ENCODE results near the gene SYK.

Gene SYK

GRCh38 chr9:90793729-90794128 lies 7.9 kb upstream of the SYK start:
- TF ChIP-seq CTCF (IDR thresholded peaks at IDR 0.05; ENCODE audit: low read depth, low read length) (no peak), MYC (IDR thresholded peaks at IDR 0.05; ENCODE audit: low read depth, low read length) (no peak), MAX (IDR thresholded peaks at IDR 0.05; ENCODE audit: low read depth, low read length) (no peak), POLR2A (IDR thresholded peaks at IDR 0.05; ENCODE audit: extremely low read depth, insufficient read length) (no peak)
- H3K4me3 ChIP-seq (ENCODE audit: low read depth, low read length) = no peak overlapping the region
- DNase-seq (ENCODE audit: low read depth) = no peak

- no peak overlapping the region for H3K4me3 ChIP-seq (ENCODE audit: low read depth, low read length)
- TF ChIP-seq MAX (IDR thresholded peaks at IDR 0.05; ENCODE audit: low read depth, low read length) (peak; percentile 34; the same call in 1 of the 2 replicates), MYC (IDR thresholded peaks at IDR 0.05; ENCODE audit: low read depth, low read length) (no peak)
- peak; percentile 32 for DNase-seq (ENCODE audit: low read depth)
Measured at GRCh38 chr9:90795084-90795483, 6.5 kb upstream of the SYK start.

GRCh38 chr9:90795871-90796317 lies 5.7 kb upstream of the SYK start:
- TF ChIP-seq MYC (IDR thresholded peaks at IDR 0.05; ENCODE audit: low read depth, low read length) (0 out of 2 replicates have a peak, but pooled peaks have one; percentile 15), MAX (IDR thresholded peaks at IDR 0.05; ENCODE audit: low read depth, low read length) (no peak)
- peak; percentile 84 for DNase-seq (ENCODE audit: low read depth)
- H3K4me3 ChIP-seq (ENCODE audit: low read depth, low read length) = peak overlapping the region; percentile 30

GRCh38 chr9:90799271-90799852 lies 2.3 kb upstream of the SYK start:
- peak; percentile 89 for DNase-seq (ENCODE audit: low read depth)
- no peak overlapping the region for H3K4me3 ChIP-seq (ENCODE audit: low read depth, low read length)
- no peak for TF ChIP-seq CTCF (IDR thresholded peaks at IDR 0.05; ENCODE audit: low read depth, low read length)
- 0 out of 2 replicates have a peak, but pooled peaks have one; percentile 29 for TF ChIP-seq MYC (IDR thresholded peaks at IDR 0.05; ENCODE audit: low read depth, low read length)

GRCh38 chr9:90801973-90802322 lies 329 bp downstream of the SYK start:
- peak; percentile 61 for DNase-seq (ENCODE audit: low read depth)
- TF ChIP-seq MYC (IDR thresholded peaks at IDR 0.05; ENCODE audit: low read depth, low read length) (no peak), POLR2A (IDR thresholded peaks at IDR 0.05; ENCODE audit: extremely low read depth, insufficient read length) (no peak), MAX (IDR thresholded peaks at IDR 0.05; ENCODE audit: low read depth, low read length) (no peak), CTCF (IDR thresholded peaks at IDR 0.05; ENCODE audit: low read depth, low read length) (no peak)
- H3K4me3 ChIP-seq (ENCODE audit: low read depth, low read length) = peak overlapping the region; percentile 83

- H3K4me3 ChIP-seq (ENCODE audit: low read depth, low read length) = peak overlapping the region; percentile 83
- DNase-seq (ENCODE audit: low read depth) = peak; percentile 39
- TF ChIP-seq POLR2A (IDR thresholded peaks at IDR 0.05; ENCODE audit: extremely low read depth, insufficient read length) (no peak), CTCF (IDR thresholded peaks at IDR 0.05; ENCODE audit: low read depth, low read length) (no peak), MYC (IDR thresholded peaks at IDR 0.05; ENCODE audit: low read depth, low read length) (no peak), MAX (IDR thresholded peaks at IDR 0.05; ENCODE audit: low read depth, low read length) (no peak)
Measured at GRCh38 chr9:90802386-90802985, 867 bp downstream of the SYK start.

All from NB4 (cell line).